ENCODE results near the gene ABCA3. TPM values are rescaled to one million over a fixed set of nuclear protein-coding genes. Genes with fewer than 3 reads are reported as not detected.

ABCA3 gene
- total RNA-seq, 6 donors from 2014 or later = 337 to 619 (median 455) TPM

- no peak for ATAC-seq (ENCODE audit: low FRiP score in 2 of 2)
- Histone ChIP-seq H3K27me3 (no peaks in the 10 kb centered on the region), H3K4me1 (no peaks in the 10 kb centered on the region), H3K27ac (no peak overlapping the region), H3K36me3 (peaks cover 35 to 89% (median 83%) of the 10 kb centered on the region in 4 donors), H3K9me3 (no peaks in the 10 kb centered on the region), H3K4me3 (no peak overlapping the region)
- DNase-seq = no peak
- 90 to 92% methylated on average over 13 to 35 of the region's 35 CpGs for WGBS, 2 donors
- TF ChIP-seq EP300 (IDR thresholded peaks at IDR 0.05) (no peak), POLR2A (IDR thresholded peaks at IDR 0.05) (no peak), POLR2AphosphoS5 (IDR thresholded peaks at IDR 0.05) (no peak)
- TF ChIP-seq, protein P1, sequence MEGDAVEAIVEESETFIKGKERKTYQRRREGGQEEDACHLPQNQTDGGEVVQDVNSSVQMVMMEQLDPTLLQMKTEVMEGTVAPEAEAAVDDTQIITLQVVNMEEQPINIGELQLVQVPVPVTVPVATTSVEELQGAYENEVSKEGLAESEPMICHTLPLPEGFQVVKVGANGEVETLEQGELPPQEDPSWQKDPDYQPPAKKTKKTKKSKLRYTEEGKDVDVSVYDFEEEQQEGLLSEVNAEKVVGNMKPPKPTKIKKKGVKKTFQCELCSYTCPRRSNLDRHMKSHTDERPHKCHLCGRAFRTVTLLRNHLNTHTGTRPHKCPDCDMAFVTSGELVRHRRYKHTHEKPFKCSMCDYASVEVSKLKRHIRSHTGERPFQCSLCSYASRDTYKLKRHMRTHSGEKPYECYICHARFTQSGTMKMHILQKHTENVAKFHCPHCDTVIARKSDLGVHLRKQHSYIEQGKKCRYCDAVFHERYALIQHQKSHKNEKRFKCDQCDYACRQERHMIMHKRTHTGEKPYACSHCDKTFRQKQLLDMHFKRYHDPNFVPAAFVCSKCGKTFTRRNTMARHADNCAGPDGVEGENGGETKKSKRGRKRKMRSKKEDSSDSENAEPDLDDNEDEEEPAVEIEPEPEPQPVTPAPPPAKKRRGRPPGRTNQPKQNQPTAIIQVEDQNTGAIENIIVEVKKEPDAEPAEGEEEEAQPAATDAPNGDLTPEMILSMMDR (IDR thresholded peaks at IDR 0.05) = no peak
Measured at GRCh38 chr16:2284797-2285576, 55.5 kb downstream of the ABCA3 start.

DNA sequence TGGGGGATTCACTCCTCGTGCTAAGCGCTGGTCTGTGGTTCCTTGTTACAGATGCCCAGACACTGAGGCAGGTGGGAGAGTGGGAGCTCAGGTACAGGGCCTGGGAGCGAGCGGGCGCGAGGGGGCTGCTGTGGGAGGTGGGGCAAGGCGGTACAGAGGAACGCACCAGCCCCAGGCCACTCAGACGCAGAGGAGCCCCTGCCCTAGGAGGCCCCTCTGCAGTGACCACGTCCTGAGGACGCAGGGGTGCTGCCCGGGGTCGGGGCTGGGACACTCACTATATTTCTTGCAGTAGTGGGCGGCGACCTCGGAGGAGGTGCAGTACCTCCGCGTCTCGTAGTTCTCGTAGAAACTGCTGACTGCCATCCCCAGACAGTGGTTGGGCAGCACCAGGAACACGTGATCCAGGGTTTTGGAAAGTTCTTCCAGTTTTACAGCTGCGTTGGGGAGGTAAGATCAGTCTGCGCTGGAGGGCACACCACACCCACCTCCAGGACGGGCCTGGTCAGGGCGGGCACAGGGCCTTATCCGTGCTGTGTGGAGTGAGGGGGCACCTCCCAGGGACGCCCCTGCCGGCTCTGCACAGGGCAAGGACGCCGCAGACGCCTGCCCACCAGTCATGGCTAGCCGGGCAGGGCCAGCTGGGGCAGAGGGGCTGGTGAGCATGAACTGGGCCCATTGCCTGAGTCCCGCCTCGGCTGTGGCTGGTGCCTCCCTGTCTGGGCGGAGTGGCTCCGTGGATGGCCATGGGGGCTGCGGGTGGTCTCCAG, 56.3 kb downstream of the ABCA3 start:
- no peak for ATAC-seq (ENCODE audit: low FRiP score in 2 of 2)
- TF ChIP-seq POLR2AphosphoS5 (IDR thresholded peaks at IDR 0.05) = no peak
- TF ChIP-seq, protein P1 (IDR thresholded peaks at IDR 0.05) = no peak
- TF ChIP-seq EP300 (IDR thresholded peaks at IDR 0.05) = no peak
- no peak for TF ChIP-seq POLR2A (IDR thresholded peaks at IDR 0.05)
- H3K27me3 ChIP-seq = no peaks in the 10 kb centered on the region
- 91 to 93% methylated on average over 23 to 28 of the region's 37 CpGs for WGBS, 2 donors
- no peaks in the 10 kb centered on the region for H3K4me1 ChIP-seq
- DNase-seq = no peak
- peaks cover 32 to 90% (median 80%) of the 10 kb centered on the region in 4 donors for H3K36me3 ChIP-seq
- no peaks in the 10 kb centered on the region for H3K9me3 ChIP-seq
- no peak overlapping the region for H3K4me3 ChIP-seq
- H3K27ac ChIP-seq = no peak overlapping the region

GRCh38 chr16:2282866-2283555, 57.5 kb downstream of the ABCA3 start:
- H3K27me3 ChIP-seq = no peaks in the 10 kb centered on the region
- WGBS, 2 donors = 87 to 92% methylated on average over 5 to 19 of the region's 26 CpGs
- no peak for ATAC-seq (ENCODE audit: low FRiP score in 2 of 2)
- no peak overlapping the region for H3K27ac ChIP-seq
- H3K9me3 ChIP-seq = no peaks in the 10 kb centered on the region
- H3K4me1 ChIP-seq = no peaks in the 10 kb centered on the region
- H3K36me3 ChIP-seq = peaks cover 33 to 89% (median 82%) of the 10 kb centered on the region in 4 donors
- no peak for DNase-seq
- H3K4me3 ChIP-seq = no peak overlapping the region
- no peak for TF ChIP-seq EP300 (IDR thresholded peaks at IDR 0.05)

- TF ChIP-seq, protein P1 (IDR thresholded peaks at IDR 0.05) = no peak
- TF ChIP-seq POLR2AphosphoS5 (IDR thresholded peaks at IDR 0.05) = no peak
- TF ChIP-seq POLR2A (IDR thresholded peaks at IDR 0.05) = no peak
- no peak for TF ChIP-seq EP300 (IDR thresholded peaks at IDR 0.05)
- Histone ChIP-seq H3K4me3 (no peak overlapping the region), H3K36me3 (peaks cover 33 to 89% (median 81%) of the 10 kb centered on the region in 4 donors), H3K9me3 (no peaks in the 10 kb centered on the region), H3K27me3 (no peaks in the 10 kb centered on the region), H3K4me1 (no peaks in the 10 kb centered on the region), H3K27ac (no peak overlapping the region)
- ATAC-seq (ENCODE audit: low FRiP score in 2 of 2) (no peak), DNase-seq (no peak)
- WGBS, 2 donors = 72 to 80% methylated on average over 5 of the region's 5 CpGs
Measured at GRCh38 chr16:2282262-2282661, 58.3 kb downstream of the ABCA3 start.

DNA sequence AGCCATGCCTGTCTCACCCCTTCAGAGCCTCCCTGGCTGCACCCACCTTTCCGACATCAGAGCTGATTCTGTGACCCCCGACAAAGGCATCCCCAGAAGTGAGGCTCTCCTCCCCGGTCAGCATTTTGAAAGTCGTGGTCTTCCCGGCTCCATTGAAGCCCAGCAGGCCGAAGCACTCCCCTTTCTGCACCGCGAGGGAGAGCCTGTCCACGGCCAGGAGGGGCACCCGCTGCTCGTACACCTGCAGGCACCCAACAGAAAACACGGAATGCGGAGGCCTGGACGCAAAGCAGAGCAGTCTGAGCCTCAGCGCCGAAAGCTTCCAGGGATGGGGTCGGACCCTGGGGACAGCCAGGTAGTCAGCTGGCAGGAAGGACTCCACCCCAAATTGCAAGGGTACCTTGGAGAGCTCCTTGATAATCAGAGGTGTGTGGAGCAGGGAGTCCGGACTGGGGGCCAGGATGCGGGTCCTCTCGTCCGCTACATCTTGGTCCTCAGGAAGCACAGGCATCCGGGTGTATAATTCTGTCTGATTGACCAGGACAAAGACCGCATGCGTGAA, 59.5 kb downstream of the ABCA3 start:
- no peak for DNase-seq
- WGBS, 2 donors = 84 to 95% methylated on average over 15 to 24 of the region's 24 CpGs
- H3K36me3 ChIP-seq = peaks cover 25 to 89% (median 79%) of the 10 kb centered on the region in 4 donors

More for the DNA sequence above, 59.5 kb downstream of the ABCA3 start:
- Histone ChIP-seq H3K4me1 (no peaks in the 10 kb centered on the region), H3K27ac (no peak overlapping the region), H3K9me3 (no peaks in the 10 kb centered on the region), H3K4me3 (no peak overlapping the region), H3K27me3 (no peaks in the 10 kb centered on the region)
- TF ChIP-seq EP300 (IDR thresholded peaks at IDR 0.05) = no peak
- TF ChIP-seq POLR2A (IDR thresholded peaks at IDR 0.05) = no peak
- TF ChIP-seq, protein P1 (IDR thresholded peaks at IDR 0.05) = no peak
- TF ChIP-seq POLR2AphosphoS5 (IDR thresholded peaks at IDR 0.05) = no peak
- ATAC-seq (ENCODE audit: low FRiP score in 2 of 2) = no peak

Data from upper lobe of left lung (tissue), 6 donors.